ENCODE results near the gene AP3S2.
"Not testable (repeated sequence)": the region's sequence is repeated elsewhere in the genome, so short reads cannot be mapped to it uniquely, and the experiment has no call there.

The AP3S2 gene

GRCh38 chr15:89893696-89894447 lies at the start of gene AP3S2:
Gene AP3S2 (minus strand): TSS chr15:89893994. CDS start chr15:89893949, 45 bp downstream.
- peak; percentile 95 to 96 (median 95) for DNase-seq

DNA sequence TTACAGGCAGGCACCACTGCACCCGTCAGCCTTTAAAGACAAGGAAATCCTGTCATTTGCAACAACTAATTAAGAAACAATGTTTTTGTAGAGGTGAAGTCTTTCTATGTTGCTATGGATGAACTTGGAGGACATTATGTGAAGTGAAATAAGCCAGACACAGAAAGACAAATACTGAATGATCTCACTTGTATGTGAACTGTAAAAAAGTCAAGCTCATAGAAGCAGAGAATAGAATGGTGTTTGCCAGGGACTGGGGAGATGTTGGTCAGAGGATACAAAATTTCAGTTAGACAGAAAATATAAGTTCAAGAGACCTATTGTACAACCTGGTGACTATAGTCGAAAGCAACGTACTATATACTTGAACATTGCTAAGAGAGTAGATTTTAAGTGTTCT lies 46.1 kb upstream of the AP3S2 start:
- DNase-seq: no peak

- not testable (repeated sequence) for DNase-seq
These were observed 45.6 kb upstream of the AP3S2 start for GRCh38 chr15:89939377-89939776.

DNA sequence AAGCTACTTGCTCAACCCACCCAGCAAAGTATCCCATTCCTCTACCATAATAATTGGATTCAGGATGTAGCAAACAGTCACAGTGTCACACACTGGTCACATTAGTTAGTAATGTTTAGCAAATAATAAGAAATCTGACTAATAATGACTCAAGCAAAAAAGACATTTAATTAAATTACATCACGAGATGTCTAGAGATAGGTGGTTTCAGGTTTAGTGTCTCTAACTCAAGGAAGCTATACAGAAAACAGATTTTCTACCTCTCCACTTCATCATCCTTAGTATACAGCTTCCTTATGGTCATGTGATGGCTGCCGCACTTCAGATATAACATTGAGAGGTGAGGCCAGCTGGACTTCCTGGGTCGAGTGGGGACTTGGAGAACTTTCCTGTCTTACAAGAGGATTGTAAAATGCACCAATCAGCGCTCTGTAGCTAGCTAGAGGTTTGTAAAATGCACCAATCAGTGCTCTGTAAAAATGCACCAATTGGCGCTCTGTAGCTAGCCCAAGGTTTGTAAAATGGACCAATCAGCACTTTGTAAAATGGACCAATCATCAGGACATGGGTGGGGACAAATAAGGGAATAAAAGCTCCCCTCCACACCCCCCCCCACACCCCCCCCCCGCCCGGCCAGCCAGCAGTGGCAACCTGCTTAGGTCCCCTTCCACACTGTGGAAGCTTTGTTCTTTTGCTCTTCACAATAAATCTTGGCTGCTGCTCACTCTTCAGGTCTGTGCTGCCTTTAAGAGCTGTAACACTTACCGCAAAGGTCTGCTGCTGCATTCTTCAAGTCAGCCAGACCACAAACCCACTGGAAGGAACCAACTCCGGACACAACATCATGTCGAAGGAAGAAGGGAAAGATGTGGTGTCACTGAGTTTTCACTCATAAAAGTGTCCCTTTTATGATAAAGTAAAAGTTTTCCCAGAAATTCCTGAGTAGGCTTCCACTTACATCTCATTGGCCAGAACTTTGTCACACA lies 43.9 kb upstream of the AP3S2 start:
- DNase-seq: no peak

GRCh38 chr15:89936786-89937265 lies 43.0 kb upstream of the AP3S2 start:
- no peak for DNase-seq

DNA sequence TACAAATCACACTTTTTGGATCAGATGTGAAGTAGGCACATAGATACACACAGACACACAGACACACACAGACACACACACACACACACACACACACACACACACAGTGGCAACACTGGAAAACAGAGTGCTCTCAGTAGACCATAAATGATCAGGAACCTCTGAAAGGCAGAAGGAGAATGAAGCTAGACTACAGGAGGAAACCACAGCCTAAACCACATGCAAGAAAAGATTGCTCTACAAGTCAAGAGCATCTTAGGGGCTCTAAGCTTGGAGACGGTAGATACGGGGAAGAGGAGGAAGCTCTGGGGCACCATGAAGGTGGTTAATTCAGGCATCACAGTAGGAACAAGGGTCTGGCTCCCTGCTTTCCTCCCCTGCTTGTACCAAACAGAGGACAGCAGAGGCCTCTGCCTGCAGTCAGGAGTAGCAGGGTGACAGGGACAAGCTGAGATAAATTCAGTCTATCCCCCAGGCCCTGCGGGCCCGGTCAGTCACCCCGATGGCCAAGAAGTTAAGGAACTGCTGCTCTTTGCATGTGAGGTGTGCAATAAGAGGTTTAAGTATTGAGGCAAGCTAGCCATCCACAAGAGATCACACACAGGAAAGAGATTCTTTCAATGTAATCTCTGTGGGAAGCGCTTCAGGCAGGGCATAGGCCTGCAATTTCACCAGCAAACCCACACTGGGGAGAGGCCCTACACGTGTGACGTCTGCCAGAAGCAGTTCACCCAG lies 42.4 kb upstream of the AP3S2 start:
- no peak for DNase-seq

DNA sequence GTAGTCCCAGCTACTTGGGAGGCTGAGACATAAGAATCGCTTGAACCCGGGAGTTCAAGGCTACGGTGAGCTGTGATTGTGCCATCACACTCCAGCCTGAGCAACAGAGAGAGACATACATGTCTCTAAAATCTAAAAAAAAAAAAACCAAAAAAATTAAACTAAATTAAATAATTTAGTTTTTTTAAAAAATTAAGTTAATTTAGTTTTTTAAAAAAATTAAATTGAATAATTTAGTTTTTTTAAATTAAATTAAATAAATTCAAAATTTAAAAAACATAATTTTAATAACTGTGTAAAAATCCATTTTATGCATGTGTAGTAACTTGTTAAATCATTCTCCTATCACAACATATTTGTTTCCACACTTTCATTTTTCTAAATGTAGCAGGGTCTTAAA lies 39.1 kb upstream of the AP3S2 start:
- DNase-seq: no peak

GRCh38 chr15:89928421-89928820 lies 34.6 kb upstream of the AP3S2 start:
- DNase-seq: no peak

GRCh38 chr15:89926158-89926557 lies 32.4 kb upstream of the AP3S2 start:
- no peak for DNase-seq

- no peak for DNase-seq
These were observed 23.8 kb upstream of the AP3S2 start for GRCh38 chr15:89917442-89918101.

- DNase-seq: no peak
These were observed 22.9 kb upstream of the AP3S2 start for GRCh38 chr15:89916660-89917059.

DNA sequence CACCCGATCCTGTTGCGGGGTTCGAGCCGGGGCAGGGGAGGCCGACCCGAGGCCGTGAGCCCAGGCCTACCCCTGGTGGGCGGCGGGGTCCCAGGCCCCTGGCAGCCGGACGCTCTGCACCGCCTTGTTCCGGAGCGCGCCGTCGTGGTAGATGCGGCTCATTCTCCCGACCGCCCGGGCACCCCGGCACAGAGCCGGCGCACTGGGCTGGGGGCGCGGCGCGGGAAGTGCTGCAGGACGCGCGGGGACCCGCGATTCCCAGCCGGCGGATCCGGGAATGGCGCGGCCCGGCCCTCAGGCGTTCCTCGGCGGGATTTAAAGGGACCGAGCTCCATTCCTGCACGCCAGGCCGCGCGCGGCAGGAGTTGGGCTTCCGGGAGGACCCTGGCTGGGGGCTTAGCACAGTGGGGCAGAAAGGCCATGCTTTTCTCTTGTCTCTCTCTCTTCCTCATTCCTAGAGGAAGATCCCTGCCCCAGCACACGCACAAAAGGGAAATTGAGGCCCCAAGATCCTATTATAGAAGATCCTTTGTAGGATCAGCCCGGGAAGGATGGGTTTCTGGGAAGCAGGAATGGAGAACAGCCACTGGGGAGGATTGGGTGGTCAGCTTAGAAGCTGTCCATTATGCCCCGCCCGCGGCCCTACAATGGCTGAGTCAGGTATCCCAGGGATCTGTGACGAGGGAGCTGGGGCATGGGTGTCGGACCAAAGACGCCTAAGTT lies 19.0 kb upstream of the AP3S2 start, which contains the start of gene ARPIN:
ARPIN (minus strand) TSS at position 279 of the 723 bp plus-strand sequence; CDS start at position 162, 117 bp downstream.
- DNase-seq: peak; percentile 36 to 66 (median 47)

DNA sequence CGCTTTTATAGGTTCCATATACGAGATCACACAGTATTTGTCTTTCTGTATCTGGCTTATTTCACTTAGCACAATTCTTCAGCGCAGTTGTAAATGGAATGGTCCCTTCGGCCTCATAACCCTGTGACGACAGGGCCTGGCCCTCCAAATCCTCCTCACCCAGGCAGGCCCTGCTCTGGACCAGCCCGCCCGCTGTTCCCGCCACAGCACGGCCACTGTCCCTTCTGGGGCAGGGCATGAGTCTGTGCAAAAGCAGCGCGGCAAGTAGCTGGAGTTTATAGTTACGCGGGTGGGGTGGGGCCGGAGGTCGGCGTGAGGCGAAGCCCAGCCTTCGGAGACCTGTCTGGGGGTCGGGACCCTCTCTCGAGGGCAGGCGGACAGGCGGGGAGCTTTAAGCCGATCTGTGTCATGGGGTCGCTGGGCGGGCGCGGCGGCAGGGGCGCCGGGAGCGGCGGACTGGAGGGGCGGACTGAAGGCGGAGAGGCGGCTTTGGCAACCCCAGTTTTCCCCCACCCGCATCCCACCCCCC lies 18.4 kb upstream of the AP3S2 start:
- peak in 2 of 3 donors; percentile 38 to 40 for DNase-seq

DNA sequence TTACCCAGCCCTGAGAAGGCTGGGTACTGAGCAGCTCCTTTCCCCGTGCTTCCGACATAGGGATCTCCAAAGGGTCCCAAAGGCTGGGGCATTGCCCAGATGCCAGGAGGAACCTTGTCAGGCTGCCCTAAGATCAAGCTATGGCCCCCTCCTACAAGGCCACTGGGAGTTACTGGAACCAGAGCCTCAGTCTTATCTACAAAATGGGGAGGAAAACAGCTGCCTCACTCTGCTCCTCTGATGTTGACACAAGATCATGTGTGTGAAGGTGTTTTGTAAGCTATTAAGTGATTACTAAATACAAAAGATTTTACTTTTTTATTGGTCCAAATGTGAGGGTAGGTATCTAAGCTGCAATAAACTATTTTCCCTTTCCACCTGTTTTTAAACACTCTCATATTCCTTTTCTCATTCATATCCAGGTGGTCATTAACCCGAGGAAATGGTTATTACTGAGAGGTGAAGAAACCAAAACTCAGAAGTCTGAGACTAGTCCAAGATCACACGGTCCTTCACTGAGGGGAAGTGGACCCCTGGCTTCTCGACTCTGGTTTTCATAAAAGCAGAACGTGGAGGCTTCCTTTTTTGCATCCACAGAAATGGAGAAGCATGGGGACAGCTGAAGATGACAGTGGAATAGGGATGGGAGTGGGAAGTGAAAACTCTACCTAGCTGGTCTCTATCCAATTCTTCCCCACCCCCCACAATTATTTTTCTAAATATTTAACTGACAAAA lies 17.3 kb upstream of the AP3S2 start:
- DNase-seq: peak; percentile 55 to 77 (median 64)

DNA sequence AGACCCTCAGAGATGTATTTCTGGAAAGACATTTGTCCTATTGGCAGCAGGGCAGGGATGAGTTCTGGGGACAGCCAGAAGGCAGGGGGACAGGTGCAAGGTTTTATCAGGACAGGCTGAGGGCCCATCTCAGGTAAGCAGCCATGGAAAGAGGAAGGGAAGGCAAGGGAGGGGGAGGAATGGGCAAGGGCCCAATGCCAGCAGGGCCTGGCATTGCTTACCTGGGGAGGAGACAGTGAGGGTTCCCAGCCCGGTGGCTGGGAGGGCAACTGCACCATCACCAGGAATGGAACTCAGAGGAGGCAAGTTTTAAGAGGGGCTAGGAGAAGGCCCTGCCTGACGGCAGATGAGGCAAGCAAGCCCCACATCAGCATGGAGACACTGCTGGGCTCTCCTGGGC lies 15.8 kb upstream of the AP3S2 start:
- no peak for DNase-seq

DNA sequence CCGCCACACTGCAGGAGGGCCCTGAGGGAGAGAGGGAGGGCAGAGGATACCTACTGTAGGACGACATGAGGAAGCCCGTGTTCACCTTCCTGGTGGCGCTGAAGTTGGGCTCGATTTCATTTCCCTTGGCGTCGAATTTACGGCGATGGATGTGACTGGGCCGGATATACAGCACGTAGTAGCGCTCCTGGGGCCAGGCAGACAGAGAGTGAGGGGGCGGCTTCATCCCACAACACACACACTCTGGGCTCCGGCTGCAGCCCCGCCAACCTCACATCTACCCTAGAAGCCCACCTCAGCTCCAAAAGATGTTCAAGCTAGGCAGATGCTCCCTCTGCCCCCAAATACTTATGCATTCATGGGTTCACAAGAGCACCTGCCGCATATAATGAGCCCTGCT lies 14.4 kb upstream of the AP3S2 start:
- DNase-seq: no peak

DNA sequence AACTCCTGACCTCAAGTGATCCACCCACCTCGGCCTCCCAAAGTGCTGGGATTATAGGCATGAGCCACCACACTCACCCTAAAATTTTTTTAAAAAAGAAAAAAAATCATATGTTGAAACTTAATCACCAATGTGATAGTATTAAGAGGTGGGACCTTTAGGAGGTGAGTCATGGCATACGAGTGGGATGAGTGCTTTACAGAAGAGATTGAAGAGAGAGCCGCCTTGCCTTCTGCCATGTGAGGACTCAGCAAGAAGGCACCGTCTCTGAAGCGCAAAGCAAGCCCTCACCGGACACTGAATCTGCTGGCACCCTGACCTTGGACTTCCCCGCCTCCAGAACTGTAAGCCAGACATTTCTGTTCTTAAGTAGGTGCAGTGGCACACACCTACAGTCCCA lies 13.5 kb upstream of the AP3S2 start:
- DNase-seq: peak in 1 of 3 donors; percentile 27

- DNase-seq: no peak
These were observed 12.1 kb upstream of the AP3S2 start for GRCh38 chr15:89905846-89906378.

DNA sequence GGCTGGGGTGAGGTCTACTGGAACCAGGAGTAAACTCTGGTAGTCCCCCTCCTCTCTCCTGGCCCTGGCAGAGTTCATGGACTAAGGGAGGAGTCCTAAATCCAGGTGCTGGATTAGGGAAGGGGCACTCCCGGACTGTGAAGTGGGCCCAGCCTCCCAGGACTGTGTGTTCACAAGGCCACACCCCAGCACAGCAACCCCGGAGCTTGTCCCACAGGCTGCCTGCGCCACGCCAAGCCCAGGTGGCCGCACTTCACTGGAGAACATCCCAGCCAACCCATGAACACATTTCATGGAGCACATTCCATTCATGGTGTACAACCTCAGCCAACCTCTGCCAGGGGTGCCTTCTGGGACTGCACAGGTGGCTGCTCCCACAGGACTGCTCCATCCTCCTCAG lies 10.7 kb upstream of the AP3S2 start:
- no peak for DNase-seq

DNA sequence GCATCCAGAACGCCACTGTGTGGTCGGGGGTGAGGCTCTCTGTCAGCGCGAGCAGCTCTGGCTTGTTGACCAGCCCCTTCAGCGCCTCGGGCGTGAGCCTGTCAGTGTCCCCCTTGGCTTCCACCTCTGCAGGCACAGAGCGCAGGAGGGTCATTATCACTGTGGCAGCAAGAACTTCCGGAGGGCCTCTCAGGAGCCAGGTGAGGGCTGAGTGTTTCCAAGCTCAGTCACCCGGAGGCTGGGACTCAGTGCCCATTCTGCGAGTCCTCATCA lies 10.0 kb upstream of the AP3S2 start:
- no peak for DNase-seq
